HEK293T (cell line): ENCODE results near the gene CADPS.
A peak's percentile ranks its signal among the peaks of the same experiment; 100 is the strongest.

Experiments
- CTCF ChIA-PET: fragments of 350-600 bp; formaldehyde crosslinking; extraction: SDS; loops from one replicate; lab custom pipeline; 2021; ENCODE audit warnings: antibody characterized with exemption, inconsistent platforms; lab: Yijun Ruan, JAX
- POLR2A ChIA-PET: fragments of 350-600 bp; formaldehyde crosslinking; extraction: SDS; loops from one replicate; lab custom pipeline; 2020; ENCODE audit warnings: antibody characterized with exemption, inconsistent platforms; lab: Yijun Ruan, JAX
- DNase-seq: peaks from one replicate; pipeline ENCODE4 v3.0.0; 2012; ENCODE audit warnings: mixed read lengths; ENCODE audit errors: extremely low spot score
- ARNT ChIP-seq: fragments of 450-650 bp; IDR thresholded peaks from 2 replicates; pipeline ENCODE4 v1.6.1; 2017; ENCODE audit warnings: mild to moderate bottlenecking
- BHLHE40 ChIP-seq: fragments of 450-650 bp; IDR thresholded peaks from 2 replicates; pipeline ENCODE4 v1.6.1; 2016; ENCODE audit warnings: mild to moderate bottlenecking, moderate library complexity, borderline replicate concordance
- CTBP1 ChIP-seq: fragments of 450-650 bp; IDR thresholded peaks from 2 replicates; pipeline ENCODE4 v1.6.1; 2016; ENCODE audit warnings: borderline replicate concordance
- ELF4 ChIP-seq: fragments of 450-650 bp; IDR thresholded peaks from 2 replicates; pipeline ENCODE4 v1.6.1; 2017; ENCODE audit warnings: antibody characterized with exemption
- FOXA1 ChIP-seq: fragments of 450-650 bp; IDR thresholded peaks from 2 replicates; pipeline ENCODE4 v1.6.1; 2016; ENCODE audit warnings: mild to moderate bottlenecking
- FOXK2 ChIP-seq: fragments of 450-650 bp; IDR thresholded peaks from 2 replicates; pipeline ENCODE4 v1.6.1; 2016; ENCODE audit warnings: mild to moderate bottlenecking
- FOXM1 ChIP-seq: fragments of 450-650 bp; IDR thresholded peaks from 2 replicates; pipeline ENCODE4 v1.6.1; 2017; ENCODE audit warnings: mild to moderate bottlenecking, borderline replicate concordance
- HDGF ChIP-seq: fragments of 450-650 bp; IDR thresholded peaks from 2 replicates; pipeline ENCODE4 v1.6.1; 2017; ENCODE audit warnings: antibody characterized with exemption, borderline replicate concordance
- L3MBTL2 ChIP-seq: fragments of 450-650 bp; conservative IDR thresholded peaks from 2 replicates; pipeline ENCODE4 v1.6.1; 2016; ENCODE audit warnings: mild to moderate bottlenecking
- LEF1 ChIP-seq: fragments of 450-650 bp; IDR thresholded peaks from 2 replicates; pipeline ENCODE4 v1.6.1; 2017; ENCODE audit warnings: mild to moderate bottlenecking, borderline replicate concordance
- NFRKB ChIP-seq: fragments of 450-650 bp; IDR thresholded peaks from 2 replicates; pipeline ENCODE4 v1.6.1; 2016; ENCODE audit warnings: mild to moderate bottlenecking, moderate library complexity
- SP1 ChIP-seq: fragments of 450-650 bp; IDR thresholded peaks from 2 replicates; pipeline ENCODE4 v1.6.1; 2017
- SUZ12 ChIP-seq: fragments of 450-650 bp; IDR thresholded peaks from 2 replicates; pipeline ENCODE4 v1.6.1; 2016; ENCODE audit warnings: mild to moderate bottlenecking
- TARDBP ChIP-seq: fragments of 450-650 bp; IDR thresholded peaks from 2 replicates; pipeline ENCODE4 v1.6.1; 2016
- ZNF384 ChIP-seq: fragments of 450-650 bp; IDR thresholded peaks from 2 replicates; pipeline ENCODE4 v1.6.1; 2016
- TF ChIP-seq, protein P1 (sequence below): fragments of 450-650 bp; IDR thresholded peaks from 2 replicates; pipeline ENCODE4 v1.6.1; 2016

CADPS gene

DNA sequence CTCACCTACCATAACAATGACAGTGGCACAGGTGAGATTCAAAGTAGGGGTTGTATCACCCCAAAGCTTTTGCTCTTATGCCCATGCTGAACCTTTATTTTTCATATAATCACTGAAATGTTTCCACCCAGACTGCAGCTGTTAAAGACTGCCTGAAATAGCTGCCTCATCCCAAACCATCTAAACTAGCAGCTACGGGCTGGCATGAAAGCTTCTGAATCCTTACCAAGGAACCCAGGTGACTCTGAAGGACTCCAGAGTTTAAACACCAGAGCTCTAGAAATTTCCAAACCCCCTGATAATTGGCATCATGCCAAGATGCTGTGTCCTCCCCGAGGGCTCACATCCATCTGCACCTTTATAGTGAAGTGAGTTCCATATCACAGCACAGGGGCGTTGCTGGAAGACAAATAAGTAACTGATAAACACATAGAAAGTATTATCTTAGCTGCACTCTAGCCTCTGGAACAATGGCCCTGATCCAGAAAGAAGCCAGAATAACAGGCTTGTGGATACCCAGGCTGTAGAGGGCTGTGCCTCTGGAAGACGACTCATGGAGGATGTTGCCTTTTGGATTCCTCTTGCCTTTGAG lies 238.9 kb downstream of the CADPS start:
- ChIA-PET CTCF (no interaction called here), POLR2A (no interaction called here)
- no peak for DNase-seq
- TF ChIP-seq SP1, result no peak
- no peak for TF ChIP-seq SUZ12
- TF ChIP-seq HDGF, result no peak
- no peak for TF ChIP-seq LEF1
- TF ChIP-seq ELF4, result no peak
- TF ChIP-seq, protein P1, sequence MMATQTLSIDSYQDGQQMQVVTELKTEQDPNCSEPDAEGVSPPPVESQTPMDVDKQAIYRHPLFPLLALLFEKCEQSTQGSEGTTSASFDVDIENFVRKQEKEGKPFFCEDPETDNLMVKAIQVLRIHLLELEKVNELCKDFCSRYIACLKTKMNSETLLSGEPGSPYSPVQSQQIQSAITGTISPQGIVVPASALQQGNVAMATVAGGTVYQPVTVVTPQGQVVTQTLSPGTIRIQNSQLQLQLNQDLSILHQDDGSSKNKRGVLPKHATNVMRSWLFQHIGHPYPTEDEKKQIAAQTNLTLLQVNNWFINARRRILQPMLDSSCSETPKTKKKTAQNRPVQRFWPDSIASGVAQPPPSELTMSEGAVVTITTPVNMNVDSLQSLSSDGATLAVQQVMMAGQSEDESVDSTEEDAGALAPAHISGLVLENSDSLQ, result no peak
- TF ChIP-seq FOXA1, result no peak
- TF ChIP-seq NFRKB, result no peak
- no peak for TF ChIP-seq CTBP1
- TF ChIP-seq FOXK2, result no peak
- TF ChIP-seq TARDBP, result no peak
- TF ChIP-seq FOXM1, result no peak
- TF ChIP-seq L3MBTL2, result no peak
- TF ChIP-seq BHLHE40, result no peak
- no peak for TF ChIP-seq ZNF384
- TF ChIP-seq ARNT, result no peak

DNA sequence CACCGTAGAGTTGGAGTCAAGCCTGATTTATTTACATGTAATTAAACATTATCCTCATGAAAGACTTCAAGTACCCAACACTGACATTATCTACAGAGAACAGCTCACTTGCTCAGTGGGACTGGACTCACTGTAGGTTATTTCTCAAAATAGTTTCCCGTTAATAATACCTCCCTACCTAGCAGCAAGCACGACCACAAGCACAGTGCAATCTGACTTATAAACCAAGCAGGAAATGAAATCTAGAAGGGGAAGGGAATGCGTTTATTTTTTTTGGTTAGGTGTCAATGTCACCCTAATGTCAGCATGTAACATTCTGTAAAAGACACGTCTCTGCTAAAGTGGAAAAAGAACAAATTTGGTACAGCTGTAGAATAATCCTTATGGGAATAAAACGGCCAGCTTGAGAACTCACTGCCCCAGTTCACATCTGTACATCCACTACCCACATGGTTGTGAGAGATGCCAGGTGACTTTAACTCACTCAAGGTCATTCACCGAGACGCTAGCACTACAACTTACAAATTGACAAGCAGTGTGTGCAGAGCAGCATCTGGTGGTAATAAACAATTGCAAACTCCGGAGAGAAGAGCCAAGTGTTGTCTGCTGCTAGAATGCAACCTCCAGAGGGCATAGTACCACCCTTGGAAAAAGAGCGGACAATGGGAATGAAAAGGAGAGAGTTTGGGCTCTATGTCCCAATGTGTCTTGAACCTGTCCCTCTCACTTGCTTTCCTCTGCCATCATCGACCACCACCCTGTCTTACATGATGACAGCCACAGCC lies 242.5 kb downstream of the CADPS start:
- TF ChIP-seq CTBP1 (no peak), ELF4 (no peak), L3MBTL2 (no peak), ZNF384 (no peak), HDGF (no peak), SP1 (no peak), NFRKB (no peak), TARDBP (no peak), FOXK2 (no peak), ARNT (no peak), LEF1 (no peak)
- TF ChIP-seq, protein P1, result no peak
- ChIA-PET POLR2A (no interaction called here), CTCF (no interaction called here)
- DNase-seq, result peak; percentile 12

DNA sequence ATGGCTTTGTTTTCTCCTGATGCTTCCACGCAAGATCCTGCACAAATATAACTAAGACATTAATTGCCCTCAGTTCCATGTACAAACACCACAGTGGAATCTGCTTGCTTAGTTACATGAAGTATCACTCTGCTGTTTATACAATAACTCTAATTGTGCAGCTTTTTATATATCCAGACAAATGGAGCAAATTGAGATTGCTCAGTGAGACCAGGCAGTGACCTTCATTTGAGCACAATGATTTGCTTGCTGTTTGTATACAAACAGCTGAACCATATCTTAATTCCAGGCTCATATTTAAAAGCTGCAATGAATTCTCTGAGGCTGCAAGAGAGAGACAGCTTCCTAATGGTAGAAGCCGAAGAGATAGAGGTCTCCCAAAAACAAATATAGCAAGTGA lies 243.7 kb downstream of the CADPS start:
- TF ChIP-seq BHLHE40 (no peak), NFRKB (no peak), FOXK2 (no peak), ELF4 (no peak), FOXA1 (no peak), ARNT (no peak), CTBP1 (no peak), L3MBTL2 (no peak), LEF1 (no peak), ZNF384 (no peak), SUZ12 (no peak), FOXM1 (no peak), HDGF (no peak)
- TF ChIP-seq, protein P1, result no peak
- ChIA-PET CTCF (no interaction called here), POLR2A (no interaction called here)
- DNase-seq, result no peak

DNA sequence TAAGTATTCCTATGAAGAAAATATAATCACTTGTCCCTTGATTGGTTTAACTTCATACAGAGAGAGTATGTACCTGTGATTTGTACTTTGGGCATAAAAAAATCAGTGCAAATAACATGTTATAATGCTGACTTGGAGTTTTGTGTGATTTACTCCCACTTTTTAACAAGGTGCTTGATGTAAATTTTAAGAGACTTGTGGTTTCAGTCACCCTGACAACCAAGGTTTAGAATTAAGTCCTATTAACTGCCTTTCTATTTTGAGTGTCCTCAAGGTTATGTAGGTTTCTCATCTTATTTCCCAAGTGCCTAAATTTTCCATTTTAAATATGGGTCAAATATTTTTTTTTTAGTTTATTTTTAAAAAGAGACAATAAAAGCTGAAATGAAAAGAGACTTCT lies 244.6 kb downstream of the CADPS start:
- ChIA-PET CTCF (no interaction called here), POLR2A (no interaction called here)
- DNase-seq, result no peak
- TF ChIP-seq, protein P1, result no peak
- no peak for TF ChIP-seq FOXA1
- TF ChIP-seq NFRKB, result no peak
- TF ChIP-seq FOXM1, result no peak
- no peak for TF ChIP-seq BHLHE40
- TF ChIP-seq TARDBP, result no peak
- TF ChIP-seq ARNT, result no peak
- TF ChIP-seq SUZ12, result no peak
- TF ChIP-seq FOXK2, result no peak
- no peak for TF ChIP-seq ELF4
- TF ChIP-seq LEF1, result no peak
- no peak for TF ChIP-seq SP1

DNA sequence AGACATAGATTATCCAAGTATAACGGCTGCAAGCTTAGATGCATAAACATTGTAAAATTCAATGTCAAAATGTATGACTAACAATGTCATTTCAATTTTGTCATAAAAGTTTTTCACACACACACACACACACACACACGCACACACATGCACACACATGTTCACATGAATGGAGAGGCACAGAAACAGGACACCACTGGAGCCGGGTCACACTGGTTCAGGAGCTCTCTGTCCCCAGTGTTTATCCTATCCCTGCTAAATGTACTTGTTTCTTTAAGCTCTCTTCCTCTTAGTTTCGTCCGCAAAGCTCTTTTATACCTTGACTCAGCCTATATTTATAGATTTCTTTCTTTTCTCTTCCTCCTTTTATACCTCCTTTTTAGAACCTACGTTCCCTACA lies 249.9 kb downstream of the CADPS start:
- POLR2A ChIA-PET, result no interaction called here
- CTCF ChIA-PET, result interaction anchor here (0.6 kb wide), 1 partner anchor 35 kb away, joined by 6 read pairs; no protein-coding TSS in a partner anchor
- no peak for DNase-seq
- TF ChIP-seq HDGF (no peak), FOXM1 (no peak), FOXK2 (no peak), ZNF384 (no peak), LEF1 (no peak), FOXA1 (no peak)
- TF ChIP-seq, protein P1, result no peak
